HG02678 (cell line): ENCODE measurements around the gene HAND1.
A peak's percentile ranks its signal among the peaks of the same experiment; 100 is the strongest.

ENCODE experiments used
- ATAC-seq: cut with Tn5 transposase; IDR thresholded peaks from one replicate; pipeline ENCODE4 v1.9.1; 2021; ENCODE audit warnings: mild to moderate bottlenecking, moderate library complexity; ENCODE audit not compliant: unreplicated experiment

HAND1 gene

GRCh38 chr5:154461531-154461930 is 16.5 kb downstream of the HAND1 start:
- no peak for ATAC-seq

GRCh38 chr5:154460172-154460571 is 17.9 kb downstream of the HAND1 start:
- ATAC-seq: no peak

GRCh38 chr5:154459015-154459414 is 19.0 kb downstream of the HAND1 start:
- ATAC-seq: no peak

- ATAC-seq: no peak
These were observed 21.5 kb downstream of the HAND1 start for GRCh38 chr5:154456540-154456939.

GRCh38 chr5:154455585-154455984 is 22.4 kb downstream of the HAND1 start:
- no peak for ATAC-seq

GRCh38 chr5:154451957-154452356 is 26.1 kb downstream of the HAND1 start:
- no peak for ATAC-seq

- ATAC-seq: no peak
These were observed 28.2 kb downstream of the HAND1 start for GRCh38 chr5:154449786-154450185.

GRCh38 chr5:154447089-154447725 is 30.8 kb downstream of the HAND1 start:
- no peak for ATAC-seq

- peak; percentile 18 for ATAC-seq
These were observed 31.6 kb downstream of the HAND1 start for GRCh38 chr5:154446195-154447088.

GRCh38 chr5:154445422-154446194 is 32.4 kb downstream of the HAND1 start, which contains the start of gene SAP30L:
Gene SAP30L, plus strand, starts transcription at chr5:154445997. Its CDS starts 608 bp downstream, at chr5:154446605.
- peak; percentile 93 for ATAC-seq

- no peak for ATAC-seq
These were observed 33.2 kb downstream of the HAND1 start for GRCh38 chr5:154444556-154445421.

GRCh38 chr5:154442801-154443200 is 35.2 kb downstream of the HAND1 start:
- ATAC-seq: no peak

GRCh38 chr5:154440540-154440939 is 37.5 kb downstream of the HAND1 start:
- ATAC-seq: no peak

- ATAC-seq: no peak
These were observed 40.6 kb downstream of the HAND1 start for GRCh38 chr5:154437281-154437965.

- ATAC-seq: no peak
These were observed 42.8 kb downstream of the HAND1 start for GRCh38 chr5:154435226-154435625.

GRCh38 chr5:154430961-154431630 is 46.9 kb downstream of the HAND1 start:
- no peak for ATAC-seq

- no peak for ATAC-seq
These were observed 47.6 kb downstream of the HAND1 start for GRCh38 chr5:154430466-154430865.

- no peak for ATAC-seq
These were observed 48.7 kb downstream of the HAND1 start for GRCh38 chr5:154429341-154429740.

GRCh38 chr5:154428208-154428607 is 49.8 kb downstream of the HAND1 start:
- no peak for ATAC-seq
